ENCODE measurements around the gene MINK1. TPM values are rescaled to one million over a fixed set of nuclear protein-coding genes. Genes with fewer than 3 reads are reported as not detected.

MINK1 gene
- total RNA-seq, 1 experiment from 2014 or later = 20.0 TPM

GRCh38 chr17:4802228-4802627 lies 30.9 kb upstream of the MINK1 start, which contains the start of gene C17orf114:
Gene C17orf114, minus strand, starts transcription at chr17:4802328.
- Histone ChIP-seq H3K27ac (no peak within 1 kb of the TSS), H3K9me3 (replicated peaks) (no peaks in the 10 kb centered on the region)
- DNase-seq (ENCODE audit: low read depth in 1 of 2, low spot score in 2 of 2) = no peak

GRCh38 chr17:4806456-4806776 lies 26.7 kb upstream of the MINK1 start:
- H3K36me3 ChIP-seq = peaks cover 6% of the 10 kb centered on the region
- no peaks in the 10 kb centered on the region for H3K9me3 ChIP-seq (replicated peaks)
- peak in 1 of 2 experiments; percentile 35 for DNase-seq (ENCODE audit: low read depth in 1 of 2, low spot score in 2 of 2)
- H3K4me3 ChIP-seq = peak overlapping the region; percentile 89
- H3K4me1 ChIP-seq (replicated peaks) = peaks cover 6% of the 10 kb centered on the region
- no peak overlapping the region for H3K27ac ChIP-seq
- no peaks in the 10 kb centered on the region for H3K27me3 ChIP-seq (replicated peaks)

More at GRCh38 chr17:4802228-4802627, 30.9 kb upstream of the MINK1 start, which contains the start of gene C17orf114:
- no peak within 1 kb of the TSS for H3K4me3 ChIP-seq
- H3K36me3 ChIP-seq = peaks cover 16% of the 10 kb centered on the region
- H3K4me1 ChIP-seq (replicated peaks) = peaks cover under 1% of the 10 kb centered on the region; the same call in 1 of the 2 replicates
- H3K27me3 ChIP-seq (replicated peaks) = no peaks in the 10 kb centered on the region

- H3K9me3 ChIP-seq (replicated peaks) = no peaks in the 10 kb centered on the region
Measured at GRCh38 chr17:4806777-4807604, 26.1 kb upstream of the MINK1 start, which contains the start of gene PLD2. Gene PLD2, plus strand, starts transcription at chr17:4807152. Its CDS starts 621 bp downstream, at chr17:4807773.

GRCh38 chr17:4807605-4808377 lies 25.3 kb upstream of the MINK1 start:
- H3K4me3 ChIP-seq = peak overlapping the region; percentile 89

More at GRCh38 chr17:4806777-4807604, 26.1 kb upstream of the MINK1 start, which contains the start of gene PLD2:
- Histone ChIP-seq H3K27me3 (replicated peaks) (no peaks in the 10 kb centered on the region), H3K4me1 (replicated peaks) (peaks cover 6% of the 10 kb centered on the region), H3K27ac (peak within 1 kb of the TSS; percentile 59; the same call in 1 of the 2 replicates), H3K4me3 (peak within 1 kb of the TSS; percentile 89), H3K36me3 (peaks cover 6% of the 10 kb centered on the region)
- DNase-seq (ENCODE audit: low read depth in 1 of 2, low spot score in 2 of 2) = peak; percentile 22 to 85

GRCh38 chr17:4808378-4808767 lies 24.8 kb upstream of the MINK1 start:
- DNase-seq (ENCODE audit: low read depth in 1 of 2, low spot score in 2 of 2) = no peak
- Histone ChIP-seq H3K9me3 (replicated peaks) (no peaks in the 10 kb centered on the region), H3K4me3 (no peak overlapping the region), H3K36me3 (peaks cover 6% of the 10 kb centered on the region), H3K27ac (no peak overlapping the region), H3K27me3 (replicated peaks) (no peaks in the 10 kb centered on the region), H3K4me1 (replicated peaks) (peaks cover 6% of the 10 kb centered on the region)

More at GRCh38 chr17:4807605-4808377, 25.3 kb upstream of the MINK1 start:
- H3K9me3 ChIP-seq (replicated peaks) = no peaks in the 10 kb centered on the region
- H3K4me1 ChIP-seq (replicated peaks) = peaks cover 6% of the 10 kb centered on the region
- no peaks in the 10 kb centered on the region for H3K27me3 ChIP-seq (replicated peaks)
- DNase-seq (ENCODE audit: low read depth in 1 of 2, low spot score in 2 of 2) = no peak
- peaks cover 6% of the 10 kb centered on the region for H3K36me3 ChIP-seq
- H3K27ac ChIP-seq = no peak overlapping the region

- Histone ChIP-seq H3K36me3 (peaks cover 13% of the 10 kb centered on the region), H3K9me3 (replicated peaks) (no peaks in the 10 kb centered on the region), H3K27me3 (replicated peaks) (no peaks in the 10 kb centered on the region), H3K4me1 (replicated peaks) (peaks cover 6% of the 10 kb centered on the region), H3K4me3 (no peak overlapping the region), H3K27ac (no peak overlapping the region)
- no peak for DNase-seq (ENCODE audit: low read depth in 1 of 2, low spot score in 2 of 2)
Measured at GRCh38 chr17:4810696-4811290, 22.3 kb upstream of the MINK1 start.

GRCh38 chr17:4811471-4811870 lies 21.7 kb upstream of the MINK1 start:
- Histone ChIP-seq H3K27me3 (replicated peaks) (no peaks in the 10 kb centered on the region), H3K9me3 (replicated peaks) (no peaks in the 10 kb centered on the region), H3K27ac (no peak overlapping the region), H3K36me3 (peaks cover 13% of the 10 kb centered on the region), H3K4me3 (no peak overlapping the region), H3K4me1 (replicated peaks) (peaks cover 6% of the 10 kb centered on the region)
- no peak for DNase-seq (ENCODE audit: low read depth in 1 of 2, low spot score in 2 of 2)

- DNase-seq (ENCODE audit: low read depth in 1 of 2, low spot score in 2 of 2) = no peak
- peaks cover 3% of the 10 kb centered on the region for H3K4me1 ChIP-seq (replicated peaks)
- H3K4me3 ChIP-seq = no peak overlapping the region
- H3K27ac ChIP-seq = no peak overlapping the region
- no peaks in the 10 kb centered on the region for H3K9me3 ChIP-seq (replicated peaks)
- peaks cover 20% of the 10 kb centered on the region for H3K36me3 ChIP-seq
- H3K27me3 ChIP-seq (replicated peaks) = no peaks in the 10 kb centered on the region
Measured at GRCh38 chr17:4812690-4813089, 20.4 kb upstream of the MINK1 start.

GRCh38 chr17:4815043-4815675 lies 18.0 kb upstream of the MINK1 start:
- Histone ChIP-seq H3K4me1 (replicated peaks) (no peaks in the 10 kb centered on the region), H3K9me3 (replicated peaks) (no peaks in the 10 kb centered on the region), H3K36me3 (peaks cover 20% of the 10 kb centered on the region), H3K4me3 (no peak overlapping the region), H3K27me3 (replicated peaks) (no peaks in the 10 kb centered on the region), H3K27ac (no peak overlapping the region)
- DNase-seq (ENCODE audit: low read depth in 1 of 2, low spot score in 2 of 2) = no peak

GRCh38 chr17:4816826-4817225 lies 16.3 kb upstream of the MINK1 start:
- Histone ChIP-seq H3K4me3 (no peak overlapping the region), H3K4me1 (replicated peaks) (no peaks in the 10 kb centered on the region), H3K27me3 (replicated peaks) (no peaks in the 10 kb centered on the region), H3K9me3 (replicated peaks) (no peaks in the 10 kb centered on the region), H3K36me3 (peaks cover 17% of the 10 kb centered on the region), H3K27ac (no peak overlapping the region)
- no peak for DNase-seq (ENCODE audit: low read depth in 1 of 2, low spot score in 2 of 2)

- Histone ChIP-seq H3K36me3 (peaks cover 17% of the 10 kb centered on the region), H3K4me1 (replicated peaks) (no peaks in the 10 kb centered on the region), H3K9me3 (replicated peaks) (no peaks in the 10 kb centered on the region), H3K27me3 (replicated peaks) (no peaks in the 10 kb centered on the region), H3K4me3 (no peak overlapping the region), H3K27ac (no peak overlapping the region)
- DNase-seq (ENCODE audit: low read depth in 1 of 2, low spot score in 2 of 2) = no peak
Measured at GRCh38 chr17:4818276-4818675, 14.9 kb upstream of the MINK1 start.

- H3K9me3 ChIP-seq (replicated peaks) = no peaks in the 10 kb centered on the region
- H3K4me3 ChIP-seq = no peak overlapping the region
- H3K4me1 ChIP-seq (replicated peaks) = no peaks in the 10 kb centered on the region
- no peaks in the 10 kb centered on the region for H3K27me3 ChIP-seq (replicated peaks)
- no peaks in the 10 kb centered on the region for H3K36me3 ChIP-seq
- H3K27ac ChIP-seq = no peak overlapping the region
- DNase-seq (ENCODE audit: low read depth in 1 of 2, low spot score in 2 of 2) = no peak
Measured at GRCh38 chr17:4822835-4823234, 10.3 kb upstream of the MINK1 start.

GRCh38 chr17:4823373-4824089 lies 9.6 kb upstream of the MINK1 start:
- Histone ChIP-seq H3K4me3 (no peak overlapping the region), H3K9me3 (replicated peaks) (no peaks in the 10 kb centered on the region)
- DNase-seq (ENCODE audit: low read depth in 1 of 2, low spot score in 2 of 2) = no peak

More at GRCh38 chr17:4823373-4824089, 9.6 kb upstream of the MINK1 start:
- no peaks in the 10 kb centered on the region for H3K4me1 ChIP-seq (replicated peaks)
- no peaks in the 10 kb centered on the region for H3K36me3 ChIP-seq
- no peaks in the 10 kb centered on the region for H3K27me3 ChIP-seq (replicated peaks)
- H3K27ac ChIP-seq = no peak overlapping the region

All from SJSA1 (cell line).